DMS53 treated with DMSO at 0.1 percent for 48 hours (cell line): Measurements from ENCODE around the gene PALD1.
A peak's percentile ranks its signal among the peaks of the same experiment; 100 is the strongest.

ENCODE experiments used
- DNase-seq: peaks from one replicate; lab custom pipeline; 2025; ENCODE audit not compliant: unreplicated experiment; lab: John Stamatoyannopoulos, UW

PALD1 gene

DNA sequence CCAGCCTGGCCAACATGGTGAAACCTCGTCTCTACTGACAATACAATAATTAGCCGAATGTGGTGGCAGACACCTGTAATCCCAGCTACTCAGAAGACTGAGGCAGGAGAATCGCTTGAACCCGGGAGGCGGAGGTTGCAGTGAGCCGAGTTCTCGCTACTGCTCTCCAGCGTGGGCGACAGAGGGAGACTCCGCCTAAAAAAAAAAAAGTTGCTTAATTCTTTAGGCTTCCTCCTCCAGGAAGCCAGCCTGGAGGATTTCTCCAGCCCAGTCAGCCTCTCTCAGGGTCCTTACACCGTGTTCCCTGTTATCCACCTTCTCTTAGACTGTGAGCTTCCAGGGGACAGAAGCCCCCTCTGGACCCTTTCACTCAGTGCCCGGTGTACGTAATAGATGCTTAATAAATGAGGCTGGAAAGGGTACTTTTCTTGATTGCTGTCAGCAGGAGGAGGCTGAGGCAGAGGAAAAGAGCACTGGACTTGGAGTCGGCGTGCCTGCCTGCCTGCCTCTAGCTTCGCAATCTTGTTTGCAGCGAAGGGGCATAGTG is 20.7 kb upstream of the PALD1 start:
- DNase-seq, result no peak

DNA sequence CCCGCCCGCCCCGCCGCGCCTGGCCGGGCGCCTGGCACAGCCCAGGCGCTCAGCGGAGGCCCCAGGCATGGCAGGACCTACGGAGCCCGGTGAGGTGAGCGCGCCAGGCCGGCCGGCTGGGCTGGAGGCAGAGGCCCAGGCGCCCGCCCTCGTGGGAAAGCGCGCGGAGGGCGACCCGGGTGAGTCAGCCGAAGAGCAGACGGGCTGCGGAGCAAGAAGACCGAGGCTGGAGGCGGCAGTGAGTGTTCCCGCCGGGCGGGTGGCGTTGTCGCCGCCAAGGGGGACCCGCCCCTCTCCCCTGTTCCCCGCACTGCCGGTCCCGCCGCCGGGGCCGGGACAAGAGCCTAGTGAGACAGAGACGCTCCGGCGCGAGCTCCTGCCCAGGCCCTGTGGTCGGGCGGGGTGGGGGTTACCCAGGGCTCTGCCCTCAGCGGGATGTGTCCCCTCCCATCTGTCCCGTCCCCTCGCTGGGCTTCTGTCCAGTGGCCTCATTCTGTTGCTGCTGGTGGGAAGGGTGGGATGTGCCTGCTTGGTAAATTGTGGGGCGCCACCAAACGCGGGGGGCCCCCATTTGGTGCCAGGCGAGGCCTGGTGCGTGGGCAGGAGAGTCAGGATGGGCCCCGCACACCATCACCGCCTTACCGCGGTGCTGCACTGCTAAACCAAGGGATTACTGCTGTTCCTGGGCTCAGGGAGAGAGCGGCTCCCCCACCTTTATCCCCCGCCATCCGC is 20.1 kb upstream of the PALD1 start:
- DNase-seq, result peak; percentile 39

DNA sequence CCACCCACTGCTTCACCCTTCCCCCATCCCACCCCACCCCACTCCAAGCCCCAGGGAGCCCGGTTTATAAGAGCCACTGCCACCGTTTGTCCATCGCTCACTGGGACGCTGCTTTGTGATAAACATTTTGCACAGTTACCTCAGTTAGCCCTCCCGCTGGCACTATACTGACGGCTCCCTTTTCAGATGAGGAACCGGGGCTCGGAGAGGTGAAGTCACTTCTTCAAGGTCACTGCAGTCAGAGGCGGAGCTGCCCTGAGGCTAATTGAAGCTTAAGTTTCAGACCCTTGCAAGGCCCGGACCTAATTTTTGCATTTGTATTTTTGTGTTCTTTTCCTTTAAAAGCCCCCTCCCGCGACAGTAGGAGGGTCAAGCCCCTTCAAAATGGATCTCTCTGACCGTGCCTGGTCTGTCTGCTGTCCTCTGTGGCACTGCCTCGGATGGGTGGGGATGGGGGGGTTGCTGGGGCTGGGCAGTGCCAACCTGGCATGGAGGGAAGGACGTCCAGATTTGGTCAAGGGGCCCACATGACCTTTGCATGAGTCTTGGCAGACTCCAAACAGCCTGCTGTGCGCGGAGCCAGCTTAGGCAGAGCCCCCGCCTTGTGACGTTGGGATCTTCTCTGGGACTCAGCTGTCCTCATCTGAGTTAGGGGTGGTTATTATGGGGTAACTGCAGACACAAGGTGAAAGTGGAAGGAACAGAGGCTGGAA is 19.4 kb upstream of the PALD1 start:
- DNase-seq, result no peak

DNA sequence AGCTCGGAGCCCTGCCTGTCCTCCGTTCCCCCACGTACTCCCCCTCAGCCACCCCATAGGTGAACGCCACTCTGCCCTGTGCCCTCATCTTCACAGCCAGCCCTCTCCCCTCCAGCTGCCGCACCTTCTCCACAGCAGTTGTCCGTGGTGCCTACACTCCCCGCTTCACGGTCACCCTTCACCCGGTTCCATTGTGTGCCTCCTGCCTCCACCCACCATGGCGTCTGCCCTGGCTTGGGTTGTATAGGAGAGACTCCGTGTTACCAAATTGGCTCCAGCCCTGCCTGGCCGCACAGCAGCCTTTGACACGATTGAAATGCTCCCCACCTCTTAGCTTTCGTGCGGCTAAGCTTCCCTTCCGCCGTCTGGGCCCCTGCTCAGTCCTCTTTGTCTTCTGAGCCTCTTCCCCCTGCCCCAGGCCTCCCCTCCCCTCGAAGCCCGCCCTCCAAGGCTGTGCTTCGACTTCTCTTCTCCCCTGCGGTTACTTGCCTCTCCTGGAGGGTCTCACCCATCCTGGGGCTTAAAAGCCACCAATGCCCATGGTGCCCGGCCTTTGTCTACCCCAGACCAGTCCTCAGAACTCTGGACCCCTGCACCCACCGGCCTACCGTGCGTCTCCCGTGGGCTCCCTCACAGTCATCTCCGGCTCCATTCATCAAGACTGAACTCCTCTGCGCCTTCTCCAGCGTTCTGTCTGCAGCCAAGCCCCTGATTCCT is 18.6 kb upstream of the PALD1 start:
- no peak for DNase-seq

DNA sequence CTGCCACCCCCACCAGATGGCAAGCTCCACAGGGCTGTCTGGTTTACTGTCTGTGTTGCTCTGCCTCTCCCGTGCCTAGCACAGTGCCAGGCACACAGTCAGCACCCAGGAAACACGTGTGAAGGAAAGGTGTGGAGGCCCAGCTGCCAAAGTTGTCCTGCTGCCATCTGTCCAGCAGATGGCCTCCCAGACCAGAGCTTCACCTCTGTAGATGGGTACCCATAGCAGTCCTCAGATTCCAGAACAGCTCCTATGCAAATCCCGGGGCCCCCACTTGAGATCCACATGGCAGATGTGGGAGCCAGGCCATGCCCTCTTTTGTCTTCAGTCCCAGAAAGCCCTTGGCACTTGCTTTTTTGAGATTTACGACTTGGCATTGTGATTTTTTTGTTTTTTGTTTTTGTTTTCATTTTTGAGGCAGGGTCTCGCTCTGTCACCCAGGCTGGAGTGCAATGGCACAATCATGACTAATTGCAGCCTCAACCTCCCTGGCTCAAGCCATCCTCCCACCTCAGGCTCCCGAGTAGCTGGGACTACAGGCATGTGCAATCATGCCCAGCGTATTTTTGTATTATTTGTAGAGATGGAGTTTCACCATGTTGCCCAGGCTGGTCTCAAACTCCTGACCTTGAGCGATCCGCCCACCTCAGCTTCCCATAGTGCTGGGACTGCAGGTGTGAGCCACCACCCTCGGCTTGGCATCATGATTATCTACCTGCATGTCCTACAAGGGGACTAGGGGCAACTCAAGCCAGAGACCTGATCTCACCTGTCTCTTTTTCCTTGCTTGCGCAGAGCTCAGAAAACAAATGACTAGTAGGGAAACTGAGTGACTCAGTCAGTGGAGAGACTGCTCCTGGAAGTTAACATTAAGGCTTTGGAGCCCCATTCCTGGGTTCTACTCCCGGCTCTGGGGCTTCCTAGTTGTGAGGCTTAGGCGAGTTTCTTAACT is 16.9 kb upstream of the PALD1 start:
- DNase-seq, result peak; percentile 33

DNA sequence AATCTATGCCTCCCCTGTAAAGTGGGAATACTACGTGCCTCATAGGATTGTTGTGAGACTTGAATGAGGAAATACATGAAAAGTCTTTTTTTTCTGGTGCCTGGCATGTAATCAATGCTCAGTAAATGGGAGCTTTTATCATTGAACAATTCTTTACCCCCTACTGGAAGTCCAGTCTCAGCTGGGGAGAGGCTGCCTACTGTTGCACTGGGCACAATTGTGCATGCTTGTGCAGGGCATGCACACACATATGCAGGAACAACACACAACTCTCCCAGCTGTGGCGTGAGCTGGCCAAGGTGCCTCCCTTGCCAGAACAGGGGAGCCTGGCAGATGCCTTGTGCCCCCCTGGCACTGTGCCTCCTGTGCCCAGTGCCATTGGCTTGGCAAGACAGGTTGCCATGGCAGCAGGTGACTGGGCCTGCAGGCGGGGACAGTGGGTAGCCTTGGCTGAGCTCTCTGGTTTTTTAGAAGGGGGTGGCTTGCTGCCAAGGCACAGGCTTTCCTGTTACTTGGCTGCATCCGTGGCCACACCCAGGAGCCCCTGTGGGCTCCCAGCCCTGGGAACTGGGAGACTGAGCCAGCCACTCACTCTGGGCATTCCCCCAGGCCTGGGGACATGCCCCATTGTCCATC is 16.1 kb upstream of the PALD1 start:
- DNase-seq, result no peak

DNA sequence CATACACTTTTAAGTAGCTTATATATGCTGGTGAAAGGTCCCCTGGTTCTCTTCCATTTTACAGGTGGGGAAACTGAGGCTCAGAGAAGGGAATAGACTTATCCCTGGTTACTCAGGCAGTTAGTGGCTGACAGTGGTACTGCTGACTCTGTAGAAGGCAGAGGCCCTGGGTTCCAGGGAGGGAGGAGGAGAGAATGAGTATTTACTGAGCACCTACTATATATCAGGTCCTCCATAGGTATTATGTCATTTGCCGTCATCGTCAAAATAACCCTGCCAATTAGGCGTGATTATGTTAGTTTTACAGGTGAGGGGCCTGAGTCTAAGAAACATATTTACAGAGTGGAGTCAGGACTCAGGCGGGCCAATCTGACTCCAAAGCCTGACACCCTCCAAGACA is 13.3 kb upstream of the PALD1 start:
- no peak for DNase-seq

DNA sequence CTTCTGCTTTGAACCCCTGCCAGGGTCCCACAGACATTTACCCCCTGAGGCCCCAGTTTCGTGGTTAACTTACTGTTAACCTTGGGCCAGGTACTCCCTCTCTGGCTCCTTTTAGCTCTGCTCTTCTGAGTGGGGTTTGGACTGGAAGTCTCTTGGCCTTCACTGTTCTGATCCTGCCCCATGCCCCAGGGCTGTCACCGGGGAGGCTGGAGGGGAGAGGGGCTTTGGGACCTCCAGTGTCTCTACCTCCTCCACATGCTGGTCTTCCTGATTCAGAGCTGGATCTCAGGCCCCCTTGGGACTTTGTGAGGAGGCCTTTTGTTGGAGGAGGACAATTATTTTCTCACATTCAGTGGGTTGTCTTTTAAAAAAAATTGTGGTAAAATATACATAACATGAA is 12.7 kb upstream of the PALD1 start:
- DNase-seq, result no peak

DNA sequence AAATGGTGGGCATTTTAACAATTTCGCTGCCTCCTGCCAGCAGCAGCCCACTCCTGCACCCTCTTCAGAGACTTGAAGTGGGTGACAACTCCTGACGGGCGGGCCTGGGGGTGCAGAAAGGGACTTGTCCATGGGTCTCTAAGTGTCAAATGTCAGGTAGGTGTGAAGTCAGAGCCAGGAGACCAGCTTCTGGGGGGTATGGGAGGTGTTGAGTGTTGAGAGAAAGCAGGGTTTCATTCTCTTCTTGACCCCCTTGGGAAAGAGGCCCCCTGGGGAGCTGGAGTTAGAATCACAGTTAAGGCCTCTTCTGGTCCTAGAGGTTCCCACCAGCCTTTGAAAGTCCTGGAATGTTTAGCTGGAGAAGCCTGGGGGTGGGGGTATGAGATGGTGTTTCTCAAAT is 11.6 kb upstream of the PALD1 start:
- no peak for DNase-seq

DNA sequence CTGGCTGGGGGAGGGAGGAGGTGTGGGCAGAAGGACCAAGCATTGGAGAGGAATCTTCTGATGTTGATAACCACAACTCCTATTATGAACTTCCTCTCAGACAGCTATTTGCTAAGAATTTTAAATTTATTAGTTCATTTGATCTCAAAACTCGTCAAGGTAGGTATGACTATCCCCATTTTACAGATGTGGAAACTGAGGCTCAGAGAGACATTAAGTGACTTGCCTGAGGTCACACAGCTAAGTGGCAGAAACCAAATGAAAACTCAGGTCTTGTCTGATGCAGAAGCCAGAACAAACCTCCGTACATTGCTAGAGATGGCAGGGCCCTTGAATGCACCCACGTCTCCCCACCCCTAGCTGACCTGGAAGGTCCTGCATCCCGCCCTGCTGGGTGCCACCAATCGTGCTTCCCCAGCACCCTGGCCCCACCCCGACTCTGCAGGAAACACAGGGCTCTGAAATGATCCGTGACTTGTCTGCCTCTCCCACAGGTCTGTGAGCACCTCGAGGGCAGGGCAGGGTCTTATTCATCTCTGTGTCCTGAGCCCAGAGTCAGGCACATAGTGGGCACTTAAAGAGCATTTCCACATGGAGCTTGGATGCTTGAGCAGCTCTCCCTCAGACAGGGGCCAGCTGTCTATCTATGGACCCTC is 5.6 kb upstream of the PALD1 start:
- DNase-seq, result no peak

DNA sequence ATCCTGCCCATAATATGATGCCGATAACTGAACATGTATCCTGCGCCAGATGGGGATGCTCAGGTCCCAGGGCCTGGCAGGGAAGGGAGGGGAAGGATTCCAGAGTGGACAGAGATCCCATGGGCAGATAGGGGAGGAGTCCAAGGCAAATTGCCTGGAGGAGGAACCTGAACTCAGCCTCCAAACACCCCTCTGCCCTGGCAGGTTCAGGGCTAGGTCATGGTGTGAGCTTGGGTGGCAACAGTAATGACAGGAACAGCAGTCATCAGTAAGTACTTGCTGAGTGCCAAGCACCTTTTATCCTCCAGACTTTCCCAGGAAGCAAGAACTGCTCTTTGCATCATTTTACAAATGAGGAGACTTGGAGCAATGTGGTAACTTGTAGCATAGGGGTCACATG is 3.8 kb upstream of the PALD1 start:
- no peak for DNase-seq

DNA sequence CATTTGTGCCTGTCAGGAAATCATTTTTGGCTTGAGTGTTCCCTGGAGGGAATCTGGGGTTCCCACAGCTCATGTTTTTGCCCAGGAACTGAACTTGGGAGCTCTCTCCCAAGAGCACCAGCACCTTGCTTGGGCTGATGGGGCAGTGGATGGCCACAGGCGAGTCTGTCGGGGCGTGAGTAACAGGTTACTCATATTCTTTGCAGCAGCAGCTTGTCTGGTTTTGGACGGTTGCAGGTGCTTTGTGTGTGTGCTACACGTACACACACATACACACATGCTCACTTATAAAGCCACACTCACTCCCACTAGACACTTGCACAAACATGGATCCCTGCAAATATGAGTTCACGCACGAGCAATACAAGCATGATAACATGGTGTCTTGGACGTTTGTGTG is 2.9 kb upstream of the PALD1 start:
- DNase-seq, result no peak

DNA sequence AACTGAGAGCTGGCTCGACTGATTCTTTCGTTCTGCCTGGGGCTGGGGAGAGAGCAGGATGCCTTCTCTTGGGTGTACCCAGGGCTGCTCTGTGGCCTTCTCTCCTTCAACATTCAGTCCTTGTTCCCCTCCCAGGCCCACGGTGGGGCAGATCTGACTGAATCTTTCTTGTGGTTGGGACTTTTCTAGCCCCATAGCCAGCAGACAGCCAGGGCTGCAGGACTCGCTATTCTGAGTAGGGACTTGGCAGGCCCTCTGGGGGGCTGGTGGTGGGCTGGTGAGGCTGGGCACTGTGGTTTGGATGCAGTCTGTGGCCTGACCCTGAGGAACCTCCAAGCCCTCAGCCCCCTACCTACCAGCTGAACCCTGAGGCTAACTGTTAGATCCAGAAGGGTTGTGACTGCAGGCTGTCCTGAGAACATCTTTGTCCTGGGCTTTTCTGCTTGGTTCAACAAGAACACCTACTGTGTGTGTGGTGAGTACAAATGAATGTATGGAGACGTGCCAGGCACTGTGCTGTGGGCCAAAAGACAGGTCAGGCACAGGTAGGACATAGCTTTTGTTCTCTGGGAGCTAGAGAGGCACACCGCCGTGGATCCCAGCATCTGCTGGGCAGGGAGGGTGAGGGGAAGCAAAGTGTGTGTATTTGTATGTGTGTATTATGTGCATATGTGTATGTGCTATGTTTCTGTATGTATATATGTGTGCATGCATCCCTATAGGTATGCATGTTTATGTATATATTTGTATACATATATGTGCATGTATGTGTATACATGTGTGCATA is 2.1 kb upstream of the PALD1 start:
- DNase-seq, result no peak

DNA sequence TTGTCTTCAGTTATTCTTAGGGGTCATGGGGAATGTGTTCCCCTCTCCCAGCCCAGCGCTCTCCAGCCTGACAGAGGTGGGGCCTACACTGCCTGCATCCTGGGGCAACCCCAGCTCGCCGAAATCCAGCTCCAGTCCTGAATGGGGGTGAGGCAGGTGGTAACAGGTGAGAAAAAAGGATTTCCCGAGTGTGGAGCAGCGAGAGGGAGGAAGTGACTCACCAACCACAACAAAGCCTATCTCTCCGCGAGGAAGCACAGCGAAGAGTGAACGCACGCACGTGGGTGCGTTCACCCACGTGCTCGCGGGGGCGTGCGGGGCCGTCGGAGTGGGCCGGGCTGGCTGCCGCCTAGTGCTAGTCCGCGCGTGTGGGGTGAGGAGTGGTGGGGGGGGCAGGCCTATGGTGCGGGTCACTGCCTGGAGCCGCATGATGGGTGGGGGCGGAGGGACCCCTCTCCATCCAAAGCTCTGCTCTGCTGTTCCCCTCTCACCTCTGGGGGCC is 855 bp upstream of the PALD1 start:
- peak; percentile 79 for DNase-seq

DNA sequence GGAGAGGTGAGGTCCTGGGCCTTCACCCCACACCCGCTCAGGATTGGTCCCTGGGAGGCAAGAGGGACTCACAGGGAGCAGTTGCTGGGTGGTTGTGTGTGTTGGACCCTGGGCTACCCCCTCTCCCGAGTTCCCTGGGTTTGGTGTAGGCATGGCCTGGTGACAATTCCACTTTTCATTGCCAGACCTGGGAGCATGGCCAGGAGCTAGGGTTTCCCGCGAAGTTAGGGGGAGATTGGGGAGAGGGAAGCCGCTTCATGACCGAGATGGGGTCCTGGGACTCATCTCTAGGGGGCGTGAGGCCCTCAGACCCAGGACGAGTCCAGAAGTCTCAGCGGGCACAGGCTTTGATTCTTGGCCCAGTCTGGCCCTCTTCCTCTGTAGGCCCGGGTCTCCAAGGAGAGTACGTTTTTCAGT is 606 bp downstream of the PALD1 start:
- DNase-seq, result no peak

DNA sequence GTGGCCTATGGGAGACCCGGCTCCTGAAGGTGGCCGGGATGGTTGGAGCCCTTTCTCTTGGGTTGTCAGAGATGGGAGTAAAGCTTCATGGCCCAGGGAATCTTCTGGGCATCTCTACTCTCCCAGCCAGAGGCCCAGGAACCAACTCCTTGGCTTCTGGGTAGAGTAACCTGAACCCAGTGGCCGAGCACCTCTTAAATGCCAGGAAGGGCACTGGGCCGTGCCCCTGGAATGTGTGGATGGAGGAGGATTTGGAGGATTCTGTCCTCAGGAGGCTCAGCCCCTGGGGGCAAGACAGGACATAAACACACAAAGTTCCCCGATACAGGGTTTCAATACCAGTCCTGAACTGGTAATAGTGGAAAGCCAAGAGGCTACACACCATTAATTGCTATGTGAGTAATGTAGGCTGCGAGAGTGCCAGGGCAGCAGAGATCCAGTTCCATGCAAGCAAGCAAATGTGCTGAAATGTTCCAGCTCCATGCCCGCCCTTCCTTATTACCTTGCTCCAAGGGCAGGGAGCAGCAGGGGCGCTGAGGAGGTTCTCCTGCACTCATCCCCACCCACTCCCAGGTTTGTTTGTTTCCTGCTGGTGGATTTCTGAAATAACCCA is 1.2 kb downstream of the PALD1 start:
- DNase-seq, result no peak

DNA sequence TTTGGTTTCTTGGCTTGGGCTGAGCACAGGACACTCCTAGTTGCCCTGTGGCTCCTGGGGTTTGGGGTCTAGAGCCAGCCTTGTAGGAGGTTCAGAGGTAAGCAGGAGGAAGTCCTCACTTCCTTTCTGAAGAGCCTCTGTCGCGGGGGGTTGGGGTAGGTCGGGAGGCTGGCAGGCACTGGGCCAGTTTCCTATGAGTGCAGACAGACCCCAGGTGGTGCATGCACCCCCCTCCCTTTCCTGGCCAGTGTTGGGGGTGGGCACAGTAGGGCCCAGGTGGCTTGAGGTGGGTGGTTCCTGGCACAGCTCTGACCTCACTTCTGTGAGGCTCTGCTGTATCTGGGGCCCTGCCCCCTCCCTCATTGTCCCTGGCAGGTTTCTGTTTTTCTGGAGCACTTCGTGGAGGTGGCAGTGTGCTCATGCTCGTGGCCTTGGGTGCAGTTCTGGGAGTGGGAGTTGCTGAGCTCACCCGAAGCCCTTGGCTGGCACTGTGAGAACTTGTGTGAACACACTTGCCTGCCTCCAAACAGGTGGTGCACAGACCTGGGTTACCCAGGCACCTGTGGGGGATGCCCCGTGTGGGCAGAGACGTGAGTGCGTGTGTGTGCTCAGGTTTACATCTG is 1.8 kb downstream of the PALD1 start:
- DNase-seq, result no peak

DNA sequence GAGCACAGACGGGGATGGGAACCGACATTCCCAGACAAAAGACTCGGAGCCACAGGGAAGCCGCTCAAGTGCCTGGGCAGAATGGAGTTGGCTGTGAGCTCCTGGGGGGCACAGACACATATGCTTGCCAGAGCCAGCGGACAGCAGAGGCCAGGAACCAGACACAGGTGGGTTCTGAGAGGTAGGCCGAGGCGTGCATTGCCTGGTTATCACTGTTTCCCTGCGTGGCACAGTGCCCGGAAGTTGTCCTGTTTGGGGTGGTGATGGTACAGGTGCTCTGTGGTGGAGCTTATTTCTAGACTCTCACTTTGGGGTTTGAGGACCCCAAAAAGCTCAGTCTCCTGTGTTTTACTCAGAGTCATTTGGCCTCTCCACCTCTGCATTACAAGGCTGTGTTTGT is 2.5 kb downstream of the PALD1 start:
- no peak for DNase-seq
